Kidney (tissue), 14 donors: ENCODE data around the gene SLC9A8. TPM values are rescaled to one million over a fixed set of nuclear protein-coding genes. Genes with fewer than 3 reads are reported as not detected.

ENCODE experiments used
- DNase-seq, 5 donors: peaks; one replicate each; pipeline ENCODE4 v3.0.0-alpha.2; 2013 to 2020
- FAIRE-seq: peaks from 2 replicates; lab custom pipeline; 2012; peaks lifted over from hg19 to GRCh38; lab: Jason Lieb, UNC
- H3K27ac ChIP-seq, 2 donors: one replicate each; pipeline ENCODE4 v1.7.0; 2013; ENCODE audit warnings: low read depth in 2 of 2, low read length in 2 of 2, inconsistent platforms in 1 of 2
- H3K27me3 ChIP-seq: one replicate; pipeline ENCODE4 v1.7.1; 2013; ENCODE audit warnings: low read length, inconsistent platforms; ENCODE audit not compliant: control insufficient read depth, insufficient read depth
- H3K36me3 ChIP-seq, 3 donors: one replicate each; pipeline versions ENCODE4 v1.7.0 to v1.7.1; 2013; ENCODE audit warnings: low read length in 3 of 3, control low read depth in 1 of 3, inconsistent platforms in 1 of 3; ENCODE audit not compliant: insufficient read depth in 3 of 3, control insufficient read depth in 2 of 3
- H3K4me1 ChIP-seq, 3 donors: one replicate each; pipeline versions ENCODE4 v1.7.0 to v1.7.1; 2013; ENCODE audit warnings: low read length in 3 of 3, inconsistent platforms in 1 of 3, low read depth in 1 of 3; ENCODE audit not compliant: control insufficient read depth in 2 of 3, insufficient read depth in 2 of 3
- H3K4me3 ChIP-seq, 3 donors: one replicate each; pipeline versions ENCODE4 v1.7.0 to v1.8.1; 2013; ENCODE audit warnings: low read length in 3 of 3, control low read depth in 1 of 3, inconsistent platforms in 1 of 3
- H3K9ac ChIP-seq, 3 donors: one replicate each; pipeline versions ENCODE4 v1.7.0 to v1.7.1; 2013; ENCODE audit warnings: low read length in 3 of 3, control low read depth in 1 of 3, inconsistent platforms in 1 of 3
- H3K9me3 ChIP-seq, 3 donors: one replicate each; pipeline versions ENCODE4 v1.7.0 to v1.7.1; 2013; ENCODE audit warnings: low read length in 3 of 3, control low read depth in 1 of 3, inconsistent platforms in 1 of 3; ENCODE audit not compliant: control insufficient read depth in 2 of 3, insufficient read depth in 1 of 3
- intact Hi-C: fragments of 100-400 bp; cut with DNase I; formaldehyde crosslinking; loops from one replicate; pipeline ENCODE4 v1.11.1; 2022
- polyA plus RNA-seq: library from polyadenylated mRNA; stranded (reverse); fragments of 350-450 nt; fragmentation: Illumina TruSeq; extraction: RNeasy Lipid Tissue Mini Kit (QIAGEN cat#74804); gene quantifications from one replicate; pipeline ENCODE4 v1.2.3, GENCODE V29; 2014; ENCODE audit warnings: low read depth, low replicate concordance; ENCODE audit not compliant: insufficient read depth
- total RNA-seq: library from RNA; stranded (reverse); fragmentation: NEBNext Ultra II Directional; extraction: Animal tissue kit (Norgen Biotek cat#: 25700); gene quantifications from one replicate; pipeline ENCODE4 v1.2.1, GENCODE V29; 2021
- TF ChIP-seq, protein P1 (sequence below): IDR thresholded peaks from 3 replicates; pipeline ENCODE4 v1.5.1; 2012; ENCODE audit warnings: mild to moderate bottlenecking, moderate library complexity, borderline replicate concordance; ENCODE audit not compliant: insufficient read depth; ENCODE audit errors: extremely low read depth
- donor health status: control.
- donor health status: control.
- donor health status: control.
- donor health status: control.
- donor health status: control.
- donor health status: DM: yes; HTN: yes; CAD: no.
- donor health status: Normal renal cell carcinoma (clear cell type).

The SLC9A8 gene
- total and polyA plus RNA-seq, 2 donors from 2014 or later = 4.5 to 22.4 TPM

DNA sequence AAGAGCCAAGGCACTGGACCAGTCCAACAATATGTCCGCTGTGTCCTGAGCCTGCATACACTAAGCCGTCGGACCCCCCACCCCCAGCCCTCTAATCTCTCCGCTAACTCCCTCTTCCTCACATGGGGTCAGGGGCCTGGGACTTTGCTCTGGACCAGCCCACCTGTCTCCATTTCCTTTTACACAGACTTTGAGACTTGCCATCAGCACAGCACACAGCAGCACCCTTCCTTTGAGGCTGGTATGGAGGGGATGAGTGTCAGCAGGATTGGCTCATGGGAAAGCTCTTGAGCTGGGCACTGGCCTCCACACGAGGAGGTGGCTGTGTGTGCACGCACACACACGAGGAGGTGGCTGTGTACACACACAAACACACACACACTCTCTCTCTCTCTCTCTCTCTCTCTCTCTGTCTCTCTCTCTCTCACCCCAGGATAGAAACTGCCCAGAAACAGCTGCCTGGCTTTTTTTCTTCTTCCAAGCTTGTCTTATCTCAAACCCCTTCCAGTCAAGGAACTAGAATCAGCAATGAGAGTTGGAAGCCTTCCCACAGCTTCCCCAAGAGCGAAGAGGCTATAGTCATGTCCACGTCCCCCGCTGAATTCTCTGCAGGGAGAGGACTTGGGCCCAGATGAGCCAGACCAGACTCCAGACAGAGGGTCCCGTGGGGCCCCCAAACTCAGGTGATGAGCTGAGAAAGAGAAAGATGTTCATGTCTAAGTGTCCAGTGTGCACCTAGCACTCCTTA lies 18.6 kb downstream of the SLC9A8 start:
- H3K9me3 ChIP-seq = no peaks in the 10 kb centered on the region
- no peak overlapping the region for H3K27ac ChIP-seq
- DNase-seq (no peak), FAIRE-seq (no peak)
- intact Hi-C loops = no loop called here
- H3K9ac ChIP-seq = no peak overlapping the region
- TF ChIP-seq, protein P1, sequence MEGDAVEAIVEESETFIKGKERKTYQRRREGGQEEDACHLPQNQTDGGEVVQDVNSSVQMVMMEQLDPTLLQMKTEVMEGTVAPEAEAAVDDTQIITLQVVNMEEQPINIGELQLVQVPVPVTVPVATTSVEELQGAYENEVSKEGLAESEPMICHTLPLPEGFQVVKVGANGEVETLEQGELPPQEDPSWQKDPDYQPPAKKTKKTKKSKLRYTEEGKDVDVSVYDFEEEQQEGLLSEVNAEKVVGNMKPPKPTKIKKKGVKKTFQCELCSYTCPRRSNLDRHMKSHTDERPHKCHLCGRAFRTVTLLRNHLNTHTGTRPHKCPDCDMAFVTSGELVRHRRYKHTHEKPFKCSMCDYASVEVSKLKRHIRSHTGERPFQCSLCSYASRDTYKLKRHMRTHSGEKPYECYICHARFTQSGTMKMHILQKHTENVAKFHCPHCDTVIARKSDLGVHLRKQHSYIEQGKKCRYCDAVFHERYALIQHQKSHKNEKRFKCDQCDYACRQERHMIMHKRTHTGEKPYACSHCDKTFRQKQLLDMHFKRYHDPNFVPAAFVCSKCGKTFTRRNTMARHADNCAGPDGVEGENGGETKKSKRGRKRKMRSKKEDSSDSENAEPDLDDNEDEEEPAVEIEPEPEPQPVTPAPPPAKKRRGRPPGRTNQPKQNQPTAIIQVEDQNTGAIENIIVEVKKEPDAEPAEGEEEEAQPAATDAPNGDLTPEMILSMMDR = no peak
- peaks cover 0 to 7% (median 2%) of the 10 kb centered on the region in 3 donors for H3K36me3 ChIP-seq
- H3K27me3 ChIP-seq = no peaks in the 10 kb centered on the region
- no peak overlapping the region for H3K4me3 ChIP-seq
- H3K4me1 ChIP-seq = no peaks in the 10 kb centered on the region

DNA sequence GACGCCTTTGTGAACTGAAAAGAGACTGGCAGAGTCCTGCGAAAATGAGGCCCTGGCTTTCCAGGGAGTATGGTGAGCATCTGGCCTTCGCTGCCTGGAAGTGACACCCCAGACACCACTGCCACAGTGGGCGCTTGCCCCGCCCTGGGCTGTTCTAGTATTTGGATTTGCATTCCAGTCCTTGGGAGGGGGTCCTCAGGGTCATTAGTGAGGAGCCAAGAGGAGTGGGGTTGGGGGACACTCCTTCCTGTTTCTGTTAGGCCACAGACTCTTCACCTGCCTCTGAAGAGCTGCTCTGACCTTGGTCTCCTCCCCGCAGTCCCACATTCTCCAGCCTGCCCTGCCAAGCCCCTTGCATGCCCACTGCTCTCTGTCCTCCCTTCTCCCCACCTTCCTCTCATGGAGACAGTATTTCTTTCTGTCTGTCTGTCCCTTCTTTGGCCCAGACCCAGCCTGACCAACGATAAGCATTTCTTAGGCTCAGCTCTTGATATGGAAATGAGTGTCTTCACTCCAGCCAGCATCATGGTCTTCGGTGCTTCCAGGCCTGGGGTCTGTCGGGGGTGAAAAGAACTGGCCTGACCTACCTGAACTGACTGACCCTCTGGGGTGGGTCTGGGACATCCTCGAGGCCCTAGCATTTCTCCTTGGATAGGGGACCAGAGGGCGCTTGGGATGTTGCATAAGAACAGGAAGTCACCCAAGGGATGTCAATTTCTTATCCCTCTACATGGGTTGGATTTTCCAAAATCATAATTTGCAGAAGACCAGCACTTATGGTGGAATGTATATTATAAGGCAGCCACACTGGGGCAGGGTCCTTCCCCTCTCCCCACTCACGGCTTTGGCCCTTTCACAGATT lies 19.4 kb downstream of the SLC9A8 start:
- intact Hi-C loops = no loop called here
- no peak for DNase-seq
- Histone ChIP-seq H3K36me3 (peaks cover 0 to 7% (median 2%) of the 10 kb centered on the region in 3 donors), H3K9me3 (no peaks in the 10 kb centered on the region), H3K4me3 (no peak overlapping the region), H3K9ac (no peak overlapping the region), H3K27me3 (no peaks in the 10 kb centered on the region), H3K4me1 (no peaks in the 10 kb centered on the region), H3K27ac (no peak overlapping the region)
- TF ChIP-seq, protein P1 = no peak
- no peak for FAIRE-seq

DNA sequence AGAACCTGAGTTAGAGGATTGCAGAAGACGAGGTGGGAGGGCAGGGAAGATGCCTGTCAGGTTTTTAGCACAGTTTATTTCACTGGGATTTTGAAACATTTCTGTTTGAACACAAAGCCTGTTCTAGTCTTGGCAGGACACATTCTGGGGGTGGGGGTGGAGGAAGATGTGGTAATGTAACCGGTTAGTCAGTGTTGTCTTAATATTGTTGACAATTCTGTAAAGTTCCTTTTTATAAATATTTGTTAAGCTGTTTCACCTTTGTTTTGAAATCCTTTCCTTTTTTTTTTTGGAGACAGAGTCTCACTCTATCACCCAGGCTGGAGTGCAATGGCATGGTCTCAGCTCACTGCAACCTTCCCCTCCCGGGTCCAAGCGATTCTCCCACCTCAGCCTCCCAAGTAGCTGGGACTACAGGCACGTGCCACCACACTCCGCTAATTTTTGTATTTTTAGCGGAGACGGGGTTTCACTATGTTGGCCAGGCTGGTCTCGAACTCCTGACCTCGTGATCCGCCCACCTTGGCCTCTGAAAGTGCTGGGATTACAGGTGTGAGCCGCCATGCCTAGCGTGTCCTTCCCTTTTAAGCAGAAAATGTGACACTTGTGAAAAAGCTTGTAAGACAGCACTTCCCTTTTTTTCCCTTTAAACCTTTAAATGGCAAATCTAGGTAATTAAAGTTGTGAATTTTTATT lies 20.2 kb downstream of the SLC9A8 start:
- FAIRE-seq = no peak
- Histone ChIP-seq H3K9ac (no peak overlapping the region), H3K36me3 (peaks cover 0 to 7% (median 2%) of the 10 kb centered on the region in 3 donors), H3K4me1 (no peaks in the 10 kb centered on the region), H3K27me3 (no peaks in the 10 kb centered on the region), H3K9me3 (no peaks in the 10 kb centered on the region), H3K4me3 (no peak overlapping the region), H3K27ac (no peak overlapping the region)
- intact Hi-C loops = no loop called here
- no peak for DNase-seq
- TF ChIP-seq, protein P1 = no peak
